Osteoblast (primary cell): ENCODE measurements around the gene DDX46. TPM values are rescaled to one million over a fixed set of nuclear protein-coding genes. Genes with fewer than 3 reads are reported as not detected.
A peak's percentile ranks its signal among the peaks of the same experiment; 100 is the strongest.

ENCODE experiments used
- DNase-seq: peaks from one replicate; pipeline ENCODE4 v3.0.0; 2011; ENCODE audit warnings: low spot score, mixed read lengths; ENCODE audit not compliant: insufficient read length; ENCODE audit errors: missing footprints
- H2AFZ ChIP-seq: 2 replicates; pipeline ENCODE4 v1.6.0; 2011; ENCODE audit warnings: mild to moderate bottlenecking, low read length
- H3K27ac ChIP-seq: 2 replicates; pipeline ENCODE4 v1.5.1; 2011; ENCODE audit warnings: mild to moderate bottlenecking, low read depth, low read length, moderate library complexity
- H3K27me3 ChIP-seq: 2 replicates; pipeline ENCODE4 v1.6.0; 2012; ENCODE audit warnings: mild to moderate bottlenecking, control low read depth, inconsistent platforms, low read length, moderate library complexity; ENCODE audit not compliant: insufficient read depth
- H3K36me3 ChIP-seq: 2 replicates; pipeline ENCODE4 v1.5.1; 2011; ENCODE audit warnings: mild to moderate bottlenecking, low read length, control low read depth, moderate library complexity; ENCODE audit not compliant: insufficient read depth
- H3K4me1 ChIP-seq: 2 replicates; pipeline ENCODE4 v1.5.1; 2011; ENCODE audit warnings: mild to moderate bottlenecking, low read length, control low read depth, moderate library complexity; ENCODE audit not compliant: insufficient read depth
- H3K4me2 ChIP-seq: 2 replicates; pipeline ENCODE4 v1.6.0; 2011; ENCODE audit warnings: mild to moderate bottlenecking, low read length; ENCODE audit not compliant: insufficient read depth
- H3K4me3 ChIP-seq: fragments of 200-600 bp; sonication (generic); 3 replicates; pipeline ENCODE4 v1.5.1; 2012; ENCODE audit warnings: mild to moderate bottlenecking, low read length, inconsistent platforms; ENCODE audit not compliant: insufficient read depth
- H3K79me2 ChIP-seq: 2 replicates; pipeline ENCODE4 v1.6.0; 2012; ENCODE audit warnings: mild to moderate bottlenecking, low read length, control low read depth, inconsistent platforms; ENCODE audit not compliant: insufficient read depth
- H3K9me3 ChIP-seq: 2 replicates; pipeline ENCODE4 v1.5.1; 2011; ENCODE audit warnings: low read depth, low read length, control low read depth
- H4K20me1 ChIP-seq: 2 replicates; pipeline ENCODE4 v1.6.0; 2012; ENCODE audit warnings: mild to moderate bottlenecking, low read length, control low read depth; ENCODE audit not compliant: insufficient read depth
- total RNA-seq: library from RNA; depleted of rRNA; stranded (reverse); fragments of >200 nt; gene quantifications from 2 replicates; pipeline ENCODE4 v1.2.3, GENCODE V29; 2012
- TF ChIP-seq, protein P1 (sequence below): IDR thresholded peaks from 2 replicates; pipeline ENCODE4 v1.5.1; 2011; ENCODE audit warnings: mild to moderate bottlenecking, low read depth, low read length, moderate library complexity; ENCODE audit errors: extremely low read depth

DDX46 gene
- total RNA-seq, 1 donor = 20.6 TPM

DNA sequence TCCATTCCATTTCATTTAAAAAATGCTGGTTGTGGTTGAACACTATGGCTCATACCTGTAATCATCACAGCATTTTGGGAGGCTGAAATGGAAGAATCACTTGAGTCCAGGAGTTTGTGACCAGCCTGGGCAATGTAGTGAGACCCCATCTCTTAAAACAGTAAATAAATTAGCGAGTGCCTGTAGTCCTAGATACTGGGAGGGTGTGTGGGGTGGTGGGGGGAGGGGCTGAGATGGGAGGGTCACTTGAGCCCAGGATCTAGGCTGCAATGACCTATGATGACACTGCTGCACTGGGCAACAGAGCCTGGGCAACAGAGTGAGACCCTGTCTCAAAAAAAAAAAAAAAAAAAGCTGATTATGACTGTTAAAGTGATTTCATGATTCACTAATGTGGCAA is 29.1 kb downstream of the DDX46 start:
- Histone ChIP-seq H3K4me1 (peaks cover 4% of the 10 kb centered on the region), H3K36me3 (peaks cover 80% of the 10 kb centered on the region), H4K20me1 (no peaks in the 10 kb centered on the region), H3K27ac (no peak overlapping the region), H3K9me3 (no peaks in the 10 kb centered on the region), H3K4me3 (no peak overlapping the region), H2AFZ (no peak overlapping the region), H3K4me2 (no peak overlapping the region), H3K79me2 (no peaks in the 10 kb centered on the region), H3K27me3 (no peaks in the 10 kb centered on the region)
- no peak for DNase-seq
- TF ChIP-seq, protein P1, sequence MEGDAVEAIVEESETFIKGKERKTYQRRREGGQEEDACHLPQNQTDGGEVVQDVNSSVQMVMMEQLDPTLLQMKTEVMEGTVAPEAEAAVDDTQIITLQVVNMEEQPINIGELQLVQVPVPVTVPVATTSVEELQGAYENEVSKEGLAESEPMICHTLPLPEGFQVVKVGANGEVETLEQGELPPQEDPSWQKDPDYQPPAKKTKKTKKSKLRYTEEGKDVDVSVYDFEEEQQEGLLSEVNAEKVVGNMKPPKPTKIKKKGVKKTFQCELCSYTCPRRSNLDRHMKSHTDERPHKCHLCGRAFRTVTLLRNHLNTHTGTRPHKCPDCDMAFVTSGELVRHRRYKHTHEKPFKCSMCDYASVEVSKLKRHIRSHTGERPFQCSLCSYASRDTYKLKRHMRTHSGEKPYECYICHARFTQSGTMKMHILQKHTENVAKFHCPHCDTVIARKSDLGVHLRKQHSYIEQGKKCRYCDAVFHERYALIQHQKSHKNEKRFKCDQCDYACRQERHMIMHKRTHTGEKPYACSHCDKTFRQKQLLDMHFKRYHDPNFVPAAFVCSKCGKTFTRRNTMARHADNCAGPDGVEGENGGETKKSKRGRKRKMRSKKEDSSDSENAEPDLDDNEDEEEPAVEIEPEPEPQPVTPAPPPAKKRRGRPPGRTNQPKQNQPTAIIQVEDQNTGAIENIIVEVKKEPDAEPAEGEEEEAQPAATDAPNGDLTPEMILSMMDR = no peak

DNA sequence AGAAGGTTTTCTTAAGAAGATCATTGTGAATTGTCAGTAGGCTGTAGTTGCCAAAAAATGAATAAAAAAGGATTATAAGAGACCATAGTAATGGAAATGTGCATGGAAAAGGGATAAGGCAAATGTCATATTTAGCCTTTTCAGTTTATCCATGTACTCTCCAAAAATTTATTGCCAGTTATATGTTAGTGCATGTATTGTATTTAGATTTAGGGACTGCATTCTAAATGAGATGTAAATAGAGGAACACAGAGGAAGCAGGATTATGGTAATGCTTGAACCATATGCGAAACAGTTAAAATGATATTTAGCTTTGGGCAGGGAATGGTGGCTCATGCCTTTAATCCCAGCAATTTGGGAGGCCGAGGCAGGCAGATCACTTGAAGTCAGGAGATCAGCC is 33.0 kb downstream of the DDX46 start:
- Histone ChIP-seq H3K27me3 (no peaks in the 10 kb centered on the region), H2AFZ (no peak overlapping the region), H3K9me3 (no peaks in the 10 kb centered on the region), H3K36me3 (peaks cover 73% of the 10 kb centered on the region), H3K27ac (no peak overlapping the region), H4K20me1 (no peaks in the 10 kb centered on the region), H3K79me2 (no peaks in the 10 kb centered on the region), H3K4me3 (no peak overlapping the region), H3K4me2 (no peak overlapping the region), H3K4me1 (no peaks in the 10 kb centered on the region)
- TF ChIP-seq, protein P1 = no peak
- DNase-seq = peak; percentile 17

DNA sequence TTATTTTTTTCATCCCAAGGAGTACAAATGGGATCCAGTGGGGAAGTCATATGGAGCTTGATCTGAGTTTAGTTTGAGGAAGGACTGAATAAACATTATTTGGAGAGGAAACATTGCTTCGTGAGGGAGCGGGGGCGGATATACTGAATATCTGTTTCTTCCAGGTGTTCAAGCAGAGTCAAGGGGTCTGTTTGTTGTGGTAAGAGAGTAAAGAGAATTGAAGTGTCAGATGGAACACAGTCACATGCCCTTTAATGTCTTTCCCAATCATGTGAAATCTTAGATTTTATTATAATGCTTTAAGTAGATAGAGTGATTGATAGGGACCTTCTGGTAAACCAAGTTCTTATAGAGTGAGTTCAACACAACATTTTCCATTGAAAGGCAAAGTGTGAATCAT is 33.7 kb downstream of the DDX46 start:
- H4K20me1 ChIP-seq = no peaks in the 10 kb centered on the region

GRCh38 chr5:134793111-134793510 is 34.5 kb downstream of the DDX46 start:
- no peaks in the 10 kb centered on the region for H3K79me2 ChIP-seq
- peak; percentile 64 for DNase-seq
- H3K27me3 ChIP-seq = no peaks in the 10 kb centered on the region
- no peak overlapping the region for H3K4me2 ChIP-seq
- no peak overlapping the region for H3K27ac ChIP-seq
- peaks cover 71% of the 10 kb centered on the region for H3K36me3 ChIP-seq
- TF ChIP-seq, protein P1 = no peak
- H4K20me1 ChIP-seq = no peaks in the 10 kb centered on the region
- H3K9me3 ChIP-seq = no peaks in the 10 kb centered on the region
- no peaks in the 10 kb centered on the region for H3K4me1 ChIP-seq
- H3K4me3 ChIP-seq = no peak overlapping the region
- H2AFZ ChIP-seq = no peak overlapping the region

More for the DNA sequence above, 33.7 kb downstream of the DDX46 start:
- H3K79me2 ChIP-seq = no peaks in the 10 kb centered on the region
- H3K4me2 ChIP-seq = no peak overlapping the region
- no peak overlapping the region for H3K4me3 ChIP-seq
- no peaks in the 10 kb centered on the region for H3K27me3 ChIP-seq
- no peak overlapping the region for H2AFZ ChIP-seq
- TF ChIP-seq, protein P1 = no peak
- H3K4me1 ChIP-seq = no peaks in the 10 kb centered on the region
- peaks cover 70% of the 10 kb centered on the region for H3K36me3 ChIP-seq
- H3K27ac ChIP-seq = no peak overlapping the region
- DNase-seq = peak; percentile 30
- H3K9me3 ChIP-seq = no peaks in the 10 kb centered on the region
